Naive thymus-derived CD8-positive, alpha-beta T cell (primary cell): Measurements from ENCODE around the gene GDNF. TPM values are rescaled to one million over a fixed set of nuclear protein-coding genes. Genes with fewer than 3 reads are reported as not detected.

Experiments used
- ATAC-seq, 2 donors: fragments of 150-1000 bp; cut with Tn5 transposase in 1 of 2; sonication (Bioruptor Pico), chemical (Tn5 transposase) in 1 of 2; 1 replicate in 1 of 2; 2 replicates in 1 of 2; pipeline ENCODE4 v1.10.0; 2021; ENCODE audit warnings: mild to moderate bottlenecking in 2 of 2, moderate library complexity in 2 of 2
- POLR2A ChIA-PET: fragments of 350-600 bp; sonication (Branson Sonifier 250); formaldehyde crosslinking; loops from one replicate; lab custom pipeline; 2021; ENCODE audit warnings: antibody characterized with exemption; lab: Charles Lee
- DNase-seq, 10 donors: peaks; one replicate each; pipeline versions ENCODE4 v3.0.0 to v3.0.0-alpha.2; 2020 to 2022
- H3K27ac Mint-ChIP-seq, 10 donors: one replicate each; pipeline ENCODE4 v1.8.0; 2020 to 2022; ENCODE audit warnings: mild to moderate bottlenecking in 10 of 10, mixed read lengths in 10 of 10, moderate library complexity in 4 of 10, inconsistent platforms in 1 of 10
- H3K27me3 Mint-ChIP-seq, 5 donors: one replicate each; pipeline ENCODE4 v1.8.0; 2021 to 2022; ENCODE audit warnings: mixed read lengths in 5 of 5
- H3K36me3 Mint-ChIP-seq, 3 donors: one replicate each; pipeline ENCODE4 v1.8.0; 2020 to 2022; ENCODE audit warnings: mixed read lengths in 3 of 3, mild to moderate bottlenecking in 2 of 3, inconsistent platforms in 1 of 3
- H3K4me1 Mint-ChIP-seq, 4 donors: one replicate each; pipeline ENCODE4 v1.8.0; 2021 to 2022; ENCODE audit warnings: mixed read lengths in 4 of 4
- H3K4me3 Mint-ChIP-seq, 10 donors: one replicate each; pipeline ENCODE4 v1.8.0; 2020 to 2022; ENCODE audit warnings: mild to moderate bottlenecking in 10 of 10, mixed read lengths in 10 of 10, moderate library complexity in 6 of 10, inconsistent platforms in 1 of 10
- H3K9me3 Mint-ChIP-seq, 9 donors: one replicate each; pipeline ENCODE4 v1.8.0; 2020 to 2022; ENCODE audit warnings: mixed read lengths in 9 of 9, mild to moderate bottlenecking in 3 of 9, inconsistent platforms in 1 of 9, moderate library complexity in 1 of 9
- polyA plus RNA-seq, 3 donors: library from polyadenylated mRNA; unstranded; fragments of 300-500 nt; fragmentation: Illumina TruSeq; gene quantifications; one replicate each; pipeline ENCODE4 v1.2.3, GENCODE V29; 2021
- total RNA-seq, 8 experiments: library from RNA in 2 of 8; stranded (reverse) in 2 of 8; gene quantifications; one replicate each; pipeline ENCODE4 v1.2.3 and lab custom pipeline; 2021 to 2026

The GDNF gene
- total and polyA plus RNA-seq, 5 experiments from 2014 or later, result not detected

- DNase-seq, result no peak
- H3K27ac Mint-ChIP-seq, result peak overlapping the region in 1 of 10 donors; percentile 30
- peaks cover 9 to 30% (median 21%) of the 10 kb centered on the region in 4 donors for H3K4me1 Mint-ChIP-seq
- H3K27me3 Mint-ChIP-seq, result peaks cover 33 to 82% (median 52%) of the 10 kb centered on the region in 5 donors
- no peak for ATAC-seq
- no peak overlapping the region for H3K4me3 Mint-ChIP-seq
- H3K9me3 Mint-ChIP-seq, result peaks cover 0 to 2% (median 0%) of the 10 kb centered on the region in 9 donors
- POLR2A ChIA-PET, result no interaction called here
- no peaks in the 10 kb centered on the region for H3K36me3 Mint-ChIP-seq
Observed at GRCh38 chr5:37841203-37841602, 1.4 kb upstream of the GDNF start.

- Mint-ChIP-seq H3K9me3 (peaks cover 0 to 2% (median 0%) of the 10 kb centered on the region in 9 donors), H3K4me3 (peak overlapping the region in 4 of 10 donors; percentile 1 to 16 (median 10)), H3K27me3 (peaks cover 40 to 85% (median 59%) of the 10 kb centered on the region in 5 donors), H3K27ac (no peak overlapping the region), H3K36me3 (no peaks in the 10 kb centered on the region), H3K4me1 (peaks cover 9 to 34% (median 24%) of the 10 kb centered on the region in 4 donors)
- DNase-seq (no peak), ATAC-seq (no peak)
- POLR2A ChIA-PET, result no interaction called here
Observed at GRCh38 chr5:37840053-37841034, 503 bp upstream of the GDNF start.

DNA sequence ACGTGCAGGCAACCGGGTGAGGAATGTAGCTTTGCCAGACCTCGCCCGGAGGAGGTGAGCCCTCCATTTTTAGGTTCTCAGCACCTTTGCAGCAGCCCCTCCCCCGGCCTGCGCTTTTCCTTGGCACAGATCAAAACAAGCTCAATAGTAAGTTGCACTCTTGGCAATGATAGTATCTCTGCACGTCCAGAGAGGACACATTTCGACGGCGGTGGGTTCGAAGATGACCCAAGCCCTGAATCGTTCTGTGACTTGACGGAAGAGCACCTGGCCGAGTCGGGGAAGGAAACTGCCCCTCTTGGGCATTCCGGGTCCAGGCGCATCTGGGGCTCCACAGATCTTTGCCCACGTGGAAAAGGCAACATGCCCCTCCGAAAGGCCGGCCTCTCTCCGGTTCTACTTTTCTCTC is 904 bp downstream of the GDNF start:
- Mint-ChIP-seq H3K4me1 (peaks cover 9 to 34% (median 25%) of the 10 kb centered on the region in 4 donors), H3K27ac (no peak overlapping the region), H3K27me3 (peaks cover 42 to 85% (median 66%) of the 10 kb centered on the region in 5 donors), H3K36me3 (no peaks in the 10 kb centered on the region), H3K4me3 (peak overlapping the region in 6 of 10 donors; percentile 17 to 70 (median 65)), H3K9me3 (peaks cover 0 to 2% (median 0%) of the 10 kb centered on the region in 9 donors)
- DNase-seq (no peak), ATAC-seq (no peak)
- POLR2A ChIA-PET, result no interaction called here

DNA sequence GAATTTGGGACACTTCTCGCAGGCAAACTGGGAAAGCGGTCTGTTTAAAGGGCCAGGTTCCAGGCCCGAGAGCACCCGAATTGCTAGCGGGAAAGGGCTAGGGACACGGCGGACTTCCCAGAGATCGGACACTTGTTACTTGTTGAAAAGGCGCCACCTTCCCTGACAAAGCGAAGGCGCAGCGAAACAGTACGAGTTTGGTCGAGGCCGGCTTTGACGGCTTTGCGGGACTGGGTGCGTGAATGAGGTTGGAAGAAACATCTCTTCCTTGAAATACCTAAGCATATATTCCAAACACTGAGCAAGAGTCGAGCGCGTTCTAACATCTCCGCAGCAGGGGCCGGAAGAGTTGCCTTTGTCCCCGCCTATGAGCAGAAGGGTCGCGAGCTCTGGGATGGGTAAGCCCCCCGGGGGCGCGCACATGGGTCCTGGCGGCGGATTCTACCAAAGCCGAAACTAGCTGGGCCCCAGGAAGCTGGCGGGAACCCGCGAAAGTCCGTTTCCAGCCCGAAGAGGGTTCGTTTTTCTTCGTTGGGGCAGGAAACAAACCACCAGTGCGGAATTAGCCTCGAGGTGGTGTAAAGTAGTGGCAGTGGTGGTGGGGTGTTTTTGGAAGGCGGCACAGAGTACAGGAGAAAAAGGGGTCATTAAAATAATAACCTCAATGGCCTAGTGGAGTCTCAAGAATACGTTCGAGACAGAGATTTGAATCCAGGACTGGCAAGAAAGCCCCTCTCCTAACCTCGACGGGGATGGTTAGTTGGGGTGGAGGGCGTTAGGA is 1.5 kb downstream of the GDNF start:
- Mint-ChIP-seq H3K4me1 (peaks cover 9 to 34% (median 26%) of the 10 kb centered on the region in 4 donors), H3K27me3 (peaks cover 43 to 85% (median 66%) of the 10 kb centered on the region in 5 donors), H3K36me3 (no peaks in the 10 kb centered on the region), H3K9me3 (peaks cover 0 to 2% (median 0%) of the 10 kb centered on the region in 9 donors), H3K27ac (no peak overlapping the region), H3K4me3 (peak overlapping the region; percentile 28 to 78 (median 65))
- POLR2A ChIA-PET, result no interaction called here
- DNase-seq, result no peak
- no peak for ATAC-seq

- ATAC-seq (no peak), DNase-seq (peak in 3 of 10 donors; percentile 3 to 25 (median 21))
- Mint-ChIP-seq H3K4me3 (peak overlapping the region; percentile 28 to 72 (median 62)), H3K27ac (no peak overlapping the region), H3K36me3 (no peaks in the 10 kb centered on the region), H3K27me3 (peaks cover 45 to 89% (median 71%) of the 10 kb centered on the region in 5 donors), H3K4me1 (peaks cover 9 to 34% (median 26%) of the 10 kb centered on the region in 4 donors), H3K9me3 (peaks cover 0 to 2% (median 0%) of the 10 kb centered on the region in 9 donors)
- POLR2A ChIA-PET, result no interaction called here
Observed at GRCh38 chr5:37837414-37838032, 2.3 kb downstream of the GDNF start.

DNA sequence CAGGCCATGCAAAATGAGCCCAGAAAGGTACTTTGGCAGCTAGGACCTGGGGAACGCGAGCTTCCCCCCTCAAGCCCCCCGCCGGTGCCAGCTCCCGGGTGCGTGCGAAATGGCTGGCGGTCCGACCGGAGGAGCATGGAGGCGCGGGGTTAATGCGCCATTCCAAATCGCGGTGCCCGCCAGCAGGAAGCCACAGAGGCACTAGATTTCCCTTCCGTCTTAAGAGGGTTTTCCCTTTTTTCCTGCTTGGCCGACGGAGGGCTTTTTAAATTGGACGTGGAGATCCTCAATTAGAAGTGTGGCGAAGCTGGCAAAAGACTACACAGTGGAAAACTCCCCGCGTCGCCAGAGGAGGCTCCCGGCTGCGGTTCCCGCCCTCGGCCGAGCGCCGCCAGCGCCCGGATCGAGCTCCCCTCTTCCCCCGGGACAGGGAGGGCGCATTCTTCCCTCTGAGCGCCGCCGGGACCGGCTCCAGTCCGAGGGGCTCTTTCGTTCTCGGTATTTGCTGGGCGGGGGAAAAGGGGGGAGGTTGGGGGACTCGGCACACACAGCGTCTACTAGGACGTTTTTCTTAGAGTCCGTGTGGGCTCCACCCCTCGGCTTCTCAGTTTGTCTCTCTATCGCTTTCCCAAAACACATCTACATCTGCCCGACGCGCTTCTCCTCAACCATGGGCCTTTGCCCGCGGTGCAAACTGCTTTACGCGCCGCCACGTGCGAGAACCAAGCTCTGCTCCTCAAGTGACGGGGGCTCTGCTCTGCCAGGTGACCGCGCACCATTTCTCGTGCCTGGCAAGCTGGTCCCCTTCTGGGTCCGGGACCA is 3.0 kb downstream of the GDNF start:
- POLR2A ChIA-PET, result no interaction called here
- H3K27ac Mint-ChIP-seq, result no peak overlapping the region
- H3K36me3 Mint-ChIP-seq, result no peaks in the 10 kb centered on the region
- ATAC-seq (no peak), DNase-seq (no peak)
- H3K9me3 Mint-ChIP-seq, result peaks cover 0 to 2% (median 0%) of the 10 kb centered on the region in 9 donors
- H3K4me3 Mint-ChIP-seq, result peak overlapping the region in 6 of 10 donors; percentile 47 to 72 (median 66)
- H3K27me3 Mint-ChIP-seq, result peaks cover 43 to 89% (median 68%) of the 10 kb centered on the region in 5 donors
- peaks cover 9 to 34% (median 26%) of the 10 kb centered on the region in 4 donors for H3K4me1 Mint-ChIP-seq

- Mint-ChIP-seq H3K36me3 (no peaks in the 10 kb centered on the region), H3K27me3 (peaks cover 42 to 89% (median 67%) of the 10 kb centered on the region in 5 donors), H3K4me3 (peak overlapping the region in 3 of 10 donors; percentile 14 to 66 (median 15)), H3K27ac (no peak overlapping the region), H3K9me3 (no peaks in the 10 kb centered on the region), H3K4me1 (peaks cover 9 to 34% (median 26%) of the 10 kb centered on the region in 4 donors)
- POLR2A ChIA-PET, result no interaction called here
- no peak for DNase-seq
- no peak for ATAC-seq
Observed at GRCh38 chr5:37836235-37836591, 3.6 kb downstream of the GDNF start.

DNA sequence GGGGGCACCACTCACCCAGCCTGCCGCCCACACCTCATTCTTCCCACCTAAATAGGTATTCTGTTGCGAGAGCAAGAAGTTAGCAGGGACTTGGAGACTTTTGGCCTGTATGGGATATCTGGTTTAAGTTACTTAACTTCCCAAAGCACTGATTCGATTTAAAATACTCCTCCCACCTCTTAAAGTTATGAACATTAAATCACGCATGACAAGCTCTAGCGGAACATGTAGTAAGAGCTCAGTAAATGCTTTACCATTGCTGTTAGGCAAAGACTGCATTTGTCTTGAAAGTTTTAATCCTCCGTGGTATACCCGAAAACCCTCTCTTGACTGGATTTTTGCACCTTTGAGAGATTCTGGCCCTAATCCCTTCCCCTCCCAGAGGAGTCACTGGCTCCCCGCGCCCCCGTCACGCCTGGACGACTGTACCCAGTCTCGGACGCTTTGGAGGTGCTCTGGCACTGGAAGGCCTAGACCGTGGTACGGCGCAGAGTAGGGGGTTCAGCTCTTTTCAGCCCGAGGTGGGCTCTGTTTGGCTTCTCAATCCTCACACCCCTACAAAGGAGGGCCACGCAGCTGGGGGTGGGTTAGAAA is 4.4 kb downstream of the GDNF start:
- peaks cover 9 to 31% (median 25%) of the 10 kb centered on the region in 4 donors for H3K4me1 Mint-ChIP-seq
- DNase-seq, result no peak
- POLR2A ChIA-PET, result no interaction called here
- no peak for ATAC-seq
- no peaks in the 10 kb centered on the region for H3K36me3 Mint-ChIP-seq
- H3K27ac Mint-ChIP-seq, result no peak overlapping the region
- H3K4me3 Mint-ChIP-seq, result no peak overlapping the region
- H3K27me3 Mint-ChIP-seq, result peaks cover 38 to 85% (median 61%) of the 10 kb centered on the region in 5 donors
- H3K9me3 Mint-ChIP-seq, result no peaks in the 10 kb centered on the region

GRCh38 chr5:37834542-37835379 is 5.1 kb downstream of the GDNF start:
- POLR2A ChIA-PET, result no interaction called here
- no peak for ATAC-seq
- DNase-seq, result no peak
- no peaks in the 10 kb centered on the region for H3K9me3 Mint-ChIP-seq
- no peaks in the 10 kb centered on the region for H3K36me3 Mint-ChIP-seq
- H3K4me1 Mint-ChIP-seq, result peaks cover 9 to 31% (median 24%) of the 10 kb centered on the region in 4 donors
- H3K4me3 Mint-ChIP-seq, result no peak overlapping the region
- H3K27me3 Mint-ChIP-seq, result peaks cover 39 to 89% (median 63%) of the 10 kb centered on the region in 5 donors
- H3K27ac Mint-ChIP-seq, result no peak overlapping the region

GRCh38 chr5:37833990-37834389 is 5.9 kb downstream of the GDNF start:
- peaks cover 9 to 28% (median 24%) of the 10 kb centered on the region in 4 donors for H3K4me1 Mint-ChIP-seq
- H3K27me3 Mint-ChIP-seq, result peaks cover 40 to 96% (median 65%) of the 10 kb centered on the region in 5 donors
- no peaks in the 10 kb centered on the region for H3K9me3 Mint-ChIP-seq
- DNase-seq (no peak), ATAC-seq (no peak)
- no peak overlapping the region for H3K27ac Mint-ChIP-seq
- no peaks in the 10 kb centered on the region for H3K36me3 Mint-ChIP-seq
- no peak overlapping the region for H3K4me3 Mint-ChIP-seq
- POLR2A ChIA-PET, result no interaction called here
